Uterine smooth muscle cell (primary cell): ENCODE measurements around the gene TRMT5. TPM values are rescaled to one million over a fixed set of nuclear protein-coding genes. Genes with fewer than 3 reads are reported as not detected.

ENCODE experiments used
- total RNA-seq: library from RNA; depleted of rRNA; stranded (reverse); fragments of >200 nt; gene quantifications from 2 replicates; pipeline ENCODE4 v1.2.3, GENCODE V29; 2014

Gene TRMT5
- total RNA-seq, result 14.5 and 15.1 TPM in 2 replicates

DNA sequence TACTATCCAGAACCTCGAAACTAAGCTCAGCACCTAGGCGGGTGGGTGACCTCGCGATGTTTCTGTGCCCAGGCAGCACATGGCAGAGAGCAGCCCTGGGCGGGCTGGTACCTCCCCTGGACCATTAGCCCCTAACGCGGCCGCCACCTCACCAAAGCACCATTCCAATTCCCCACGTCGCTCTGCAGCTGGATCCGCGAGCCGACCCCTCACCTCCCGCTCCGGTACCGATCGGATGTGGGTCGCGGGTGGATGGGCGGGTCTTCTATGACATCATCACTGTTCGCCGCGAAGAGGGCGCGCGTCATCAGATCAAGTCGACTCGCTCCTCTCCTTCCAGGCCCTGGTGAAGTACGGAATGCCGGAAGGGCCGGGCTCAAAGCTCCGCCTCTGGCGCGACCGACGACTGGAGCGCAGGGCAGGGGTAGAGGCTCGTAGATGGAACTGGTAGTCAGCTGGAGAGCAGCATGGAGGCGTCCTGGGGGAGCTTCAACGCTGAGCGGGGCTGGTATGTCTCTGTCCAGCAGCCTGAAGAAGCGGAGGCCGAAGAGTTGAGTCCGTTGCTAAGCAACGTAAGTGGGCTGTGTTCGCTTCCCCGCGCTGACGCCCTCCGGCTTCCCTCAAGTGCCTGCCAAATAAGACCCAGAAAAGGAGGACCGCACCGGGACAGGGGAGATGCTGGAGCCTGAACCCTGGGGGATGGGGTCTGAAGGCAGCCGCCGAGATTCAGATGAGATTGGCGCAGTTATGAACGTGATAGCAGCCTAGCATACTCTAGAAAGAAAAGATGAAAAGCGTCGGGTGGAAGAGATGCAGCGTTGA lies at the start of gene TRMT5, which contains the start of gene SLC38A6:
TSS of gene TRMT5 (minus strand) at position 269 of the 822 bp plus-strand sequence. CDS start at position 163, 106 bp downstream.
TSS of gene SLC38A6 (plus strand) at position 435 of the 822 bp plus-strand sequence. CDS start at position 468, 33 bp downstream.

Other genes with a start within 250 kb of the TRMT5 start
- gene MNAT1, start 246.3 kb downstream of the TRMT5 start, total RNA-seq, result 54.9 and 68.9 TPM in 2 replicates
- 77.6 and 84.2 TPM in 2 replicates for gene SLC38A6, start 166 bp upstream of the TRMT5 start, total RNA-seq